NOMO-1 (cell line): Measurements from ENCODE around the gene TSR1.

Source experiments
- DNase-seq, 2 experiments: peaks; one replicate each; lab custom pipeline; 2025; ENCODE audit not compliant: unreplicated experiment in 2 of 2; lab: John Stamatoyannopoulos, UW

Gene TSR1

GRCh38 chr17:2336215-2336851, at the start of gene TSR1:
TSS of gene TSR1 (minus strand) at chr17:2336457. CDS start at chr17:2336427, 30 bp downstream.
- peak; percentile 81 to 85 for DNase-seq

DNA sequence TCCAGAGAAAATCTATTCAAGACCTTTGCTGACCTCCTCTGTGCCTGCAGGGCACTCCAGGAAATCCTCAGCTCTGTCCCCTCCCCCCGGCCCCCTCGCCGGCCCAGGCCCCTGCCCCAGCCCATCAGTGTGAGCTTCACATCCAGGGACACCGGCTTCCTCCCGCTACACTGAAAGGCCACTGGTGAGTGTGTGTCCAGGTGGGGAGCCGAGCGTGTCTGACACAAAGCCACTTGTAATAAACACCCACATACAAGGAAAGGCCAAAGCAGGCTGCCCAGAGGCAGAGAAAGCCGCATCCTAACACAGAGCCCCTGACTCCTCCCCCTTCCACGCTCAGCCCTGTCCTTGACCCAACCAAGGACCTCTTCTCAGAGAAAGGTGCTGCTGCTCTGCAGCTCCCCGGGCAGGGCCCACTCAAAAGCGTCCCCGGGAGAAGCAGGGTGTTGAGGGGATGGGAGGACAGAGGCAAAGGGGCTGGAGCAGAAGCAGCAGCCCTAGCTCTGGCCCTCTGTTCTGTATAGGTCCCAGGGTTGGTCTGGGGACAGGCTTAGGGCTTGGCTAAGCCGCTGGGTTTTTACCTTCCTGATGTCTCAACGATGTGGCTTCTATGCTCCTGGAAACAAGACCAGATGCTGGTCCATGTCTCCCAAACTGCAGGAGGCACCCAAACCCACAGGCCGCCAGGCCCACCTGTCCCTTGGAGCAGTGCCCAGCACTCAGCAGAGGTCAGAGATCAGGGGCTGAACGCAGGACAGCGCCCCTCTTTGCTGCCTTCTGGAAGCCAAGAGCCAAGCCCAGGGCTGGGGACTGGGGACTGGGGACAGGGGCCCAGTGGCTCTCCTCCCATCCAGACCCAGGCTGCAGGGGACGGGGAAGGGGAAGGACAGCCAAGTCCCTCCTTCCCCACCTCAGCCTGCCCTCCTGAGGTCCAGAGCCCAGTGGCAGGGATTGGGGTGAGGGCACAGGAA, 49.3 kb upstream of the TSR1 start:
- DNase-seq = no peak

GRCh38 chr17:2384439-2385127, 48.3 kb upstream of the TSR1 start:
- DNase-seq = no peak

DNA sequence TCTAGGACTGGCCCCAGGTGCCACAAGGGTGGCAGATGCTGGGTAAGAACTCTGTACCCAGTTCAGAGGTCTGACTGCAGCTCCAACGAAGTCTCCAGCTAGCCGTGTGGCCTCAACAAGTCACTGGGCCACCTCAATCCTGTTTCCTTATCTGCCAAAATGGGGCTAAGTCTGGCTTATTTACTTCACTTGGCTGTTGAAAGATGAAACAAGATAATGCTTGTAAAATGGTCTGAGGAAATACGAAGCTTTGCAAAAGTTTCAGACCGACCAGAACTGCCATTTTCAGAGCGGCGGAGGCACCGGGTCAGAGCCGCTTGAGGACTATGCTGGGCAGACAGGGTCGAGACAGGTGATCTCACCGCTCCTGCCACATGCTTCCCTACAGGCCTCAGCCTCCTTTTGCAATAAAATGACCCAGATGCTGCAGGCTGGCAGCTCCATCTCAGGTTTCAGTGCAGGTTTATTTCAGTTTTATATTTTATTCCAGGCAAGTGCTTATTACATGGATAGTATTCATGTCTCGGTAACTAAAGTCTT, 47.4 kb upstream of the TSR1 start:
- no peak for DNase-seq

- DNase-seq = no peak
Measured at GRCh38 chr17:2380950-2381649, 44.8 kb upstream of the TSR1 start.

GRCh38 chr17:2380226-2380922, 44.1 kb upstream of the TSR1 start:
- DNase-seq = no peak

- DNase-seq = no peak
Measured at GRCh38 chr17:2379489-2380225, 43.4 kb upstream of the TSR1 start.

GRCh38 chr17:2378905-2379304, 42.6 kb upstream of the TSR1 start:
- no peak for DNase-seq

GRCh38 chr17:2377659-2378058, 41.4 kb upstream of the TSR1 start:
- no peak for DNase-seq

DNA sequence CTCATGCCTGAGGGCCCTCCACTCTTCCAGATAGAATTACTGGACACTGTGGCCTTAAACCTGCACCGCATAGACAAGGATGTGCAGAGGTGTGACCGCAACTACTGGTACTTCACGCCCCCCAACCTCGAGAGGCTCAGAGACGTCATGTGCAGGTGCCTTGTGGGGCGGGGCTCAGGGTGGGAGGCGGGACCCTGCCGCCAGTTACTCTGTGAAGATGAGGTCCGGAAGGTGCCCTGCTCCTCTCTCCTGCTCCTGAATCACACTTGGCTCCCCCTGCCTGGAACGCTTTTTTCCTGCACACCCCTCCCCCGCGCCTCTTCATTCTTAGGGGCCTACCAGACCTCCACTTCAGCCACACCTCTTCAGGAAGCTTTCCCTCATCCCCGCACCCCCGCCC, 39.9 kb upstream of the TSR1 start:
- DNase-seq = no peak

DNA sequence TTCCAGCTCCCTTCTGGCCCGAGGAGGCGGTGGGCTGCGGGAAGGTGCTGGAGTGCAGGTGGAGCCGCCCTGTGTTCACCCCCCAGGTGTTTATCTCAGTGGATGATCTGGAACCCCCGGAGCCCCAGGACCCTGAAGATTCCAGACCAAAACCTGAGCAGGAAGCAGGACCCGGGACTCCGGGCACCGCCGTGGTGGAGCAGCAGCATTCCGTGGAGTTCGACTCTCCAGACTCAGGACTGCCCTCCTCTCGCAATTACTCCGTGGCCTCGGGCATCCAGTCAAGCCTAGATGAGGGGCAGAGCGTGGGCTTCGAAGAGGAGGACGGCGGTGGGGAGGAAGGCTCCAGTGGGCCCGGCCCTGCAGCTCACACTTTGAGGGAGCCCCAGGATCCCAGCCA, 39.1 kb upstream of the TSR1 start:
- no peak for DNase-seq

DNA sequence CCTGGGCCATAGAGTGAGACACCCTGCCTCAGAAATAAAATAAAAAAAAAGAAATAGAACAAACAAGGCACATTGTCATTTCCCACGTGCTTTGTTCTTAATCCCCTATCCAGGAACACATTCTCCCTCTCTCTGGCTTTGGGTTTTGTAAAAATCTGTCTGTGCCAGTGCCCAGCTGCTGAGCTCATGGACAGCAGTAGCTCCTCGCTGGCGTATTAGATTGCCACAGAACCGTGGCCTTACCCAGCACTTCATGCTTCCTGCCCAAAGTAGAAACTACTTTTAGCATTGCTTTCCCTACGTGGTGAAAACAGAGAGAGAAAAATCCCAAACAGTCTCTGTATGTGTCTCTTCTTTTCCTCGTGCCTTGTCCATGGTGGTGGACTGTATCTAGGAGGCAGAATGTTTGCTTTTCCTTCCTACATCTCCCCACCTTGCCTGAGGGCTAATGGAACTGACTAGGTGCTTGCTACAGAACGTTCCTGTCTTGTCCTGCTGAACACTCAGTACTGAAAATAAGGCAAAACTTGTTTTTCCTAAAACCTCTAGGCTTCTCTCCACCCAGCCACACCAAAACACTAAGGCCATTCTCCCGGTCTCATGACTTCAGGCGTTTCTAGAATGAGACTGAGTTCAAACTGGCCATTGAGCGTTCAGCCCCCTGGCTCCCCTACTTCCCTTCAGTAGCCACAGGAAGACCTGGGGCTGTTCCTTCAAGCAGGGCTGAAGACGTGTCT, 38.5 kb upstream of the TSR1 start:
- DNase-seq = no peak

DNA sequence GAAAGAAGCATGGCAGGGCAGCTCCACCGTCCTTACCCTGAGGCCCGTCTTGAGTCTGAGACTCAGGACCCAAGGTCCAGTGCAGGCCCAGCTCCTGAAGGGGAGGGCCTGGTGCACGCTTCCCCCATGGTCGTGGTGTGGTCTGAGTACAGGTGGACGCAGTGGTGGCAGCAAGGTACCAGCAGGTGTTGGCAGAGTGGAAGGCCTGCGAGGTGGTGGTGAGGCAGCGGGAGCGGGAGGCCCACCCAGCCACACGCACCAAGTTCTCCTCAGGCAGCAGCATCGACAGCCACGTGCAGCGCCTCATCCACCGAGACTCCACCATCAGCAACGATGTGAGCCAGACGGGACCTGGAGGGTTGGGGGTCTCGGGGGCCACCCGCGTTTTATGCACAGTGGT, 36.9 kb upstream of the TSR1 start:
- no peak for DNase-seq

DNA sequence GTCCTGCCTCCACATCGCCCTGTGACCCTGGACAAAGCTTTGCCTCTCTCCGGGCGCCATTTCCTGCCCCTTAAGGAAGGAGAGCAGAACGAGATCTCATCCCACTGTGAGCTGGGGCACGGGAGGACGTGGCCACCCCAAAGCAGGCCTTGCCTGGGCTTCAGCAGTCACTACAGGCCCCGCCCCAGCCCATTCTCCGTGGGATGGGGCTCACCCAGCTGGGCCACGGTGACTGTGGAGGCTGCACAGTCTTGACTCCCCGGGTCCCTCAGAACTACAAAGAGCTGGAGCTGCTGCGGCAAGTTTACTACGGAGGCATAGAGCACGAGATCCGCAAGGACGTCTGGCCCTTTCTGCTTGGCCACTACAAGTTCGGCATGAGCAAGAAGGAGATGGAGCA, 36.4 kb upstream of the TSR1 start:
- no peak for DNase-seq

- DNase-seq = no peak
Measured at GRCh38 chr17:2372180-2372579, 35.9 kb upstream of the TSR1 start.

DNA sequence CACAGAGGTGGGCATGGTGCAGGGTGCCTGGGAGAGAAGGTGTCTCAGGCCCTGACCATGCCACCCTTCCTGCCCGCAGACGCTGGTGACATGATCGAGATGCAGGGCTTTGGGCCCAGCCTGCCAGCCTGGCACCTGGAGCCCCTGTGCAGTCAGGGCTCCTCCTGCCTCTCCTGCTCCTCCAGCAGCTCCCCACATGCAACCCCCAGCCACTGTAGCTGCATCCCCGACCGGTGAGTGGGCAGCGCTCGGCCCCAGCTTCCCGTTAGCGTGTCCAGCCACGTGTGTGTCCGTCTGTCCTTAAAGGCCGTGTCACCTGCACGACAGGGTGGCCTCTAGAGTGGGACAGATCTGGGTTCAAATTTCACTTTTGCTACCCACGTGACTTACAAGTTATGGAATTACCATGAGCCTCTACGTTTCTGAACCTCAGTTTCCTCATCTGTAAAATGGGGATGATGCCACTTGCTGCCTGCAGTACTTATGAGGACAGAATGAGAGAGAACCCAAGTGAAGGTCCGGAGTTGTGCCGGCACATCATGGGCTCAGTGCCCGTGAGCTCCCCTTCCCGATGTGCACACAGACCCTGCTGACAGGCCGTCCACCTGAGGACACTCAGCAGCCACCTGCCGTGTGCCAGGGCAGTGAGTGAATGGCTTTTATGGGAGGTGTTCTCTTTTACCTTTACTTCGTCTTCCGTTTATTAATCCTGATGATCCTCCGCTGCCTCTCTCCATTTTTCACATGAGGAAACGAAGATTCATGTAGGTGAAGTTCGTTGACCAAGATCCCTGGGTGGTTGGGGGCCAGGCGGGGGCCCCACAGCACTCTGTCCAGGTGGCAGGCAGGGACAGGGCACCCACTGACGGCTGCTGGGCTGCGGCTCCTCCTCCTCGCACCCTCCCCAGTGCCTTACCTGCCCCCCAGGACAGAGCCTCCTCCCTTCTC, 35.2 kb upstream of the TSR1 start:
- DNase-seq = no peak

DNA sequence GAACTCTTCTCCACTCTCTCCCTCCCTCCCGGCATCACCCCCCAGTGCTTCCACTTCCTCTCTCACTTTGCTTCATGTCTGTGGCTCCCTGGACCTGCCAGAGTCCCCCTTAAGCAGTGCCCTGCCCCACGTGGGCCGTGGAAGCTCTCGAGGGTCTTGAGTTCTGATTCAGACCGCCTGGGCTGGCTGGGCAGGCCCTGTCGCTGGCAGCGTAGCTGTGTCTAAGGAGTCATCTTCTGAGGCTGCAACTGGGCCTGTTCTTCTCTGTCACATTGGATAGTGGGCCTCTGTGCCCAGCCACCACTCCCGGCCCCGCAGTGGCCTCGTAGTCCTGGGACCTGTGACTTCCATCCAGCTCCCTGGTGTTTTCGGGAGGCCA, 33.9 kb upstream of the TSR1 start:
- DNase-seq = no peak
